Measurements from ENCODE around the gene FOXP1. TPM values are rescaled to one million over a fixed set of nuclear protein-coding genes. Genes with fewer than 3 reads are reported as not detected.
A peak's percentile ranks its signal among the peaks of the same experiment; 100 is the strongest.

FOXP1 gene
- total and polyA plus RNA-seq, 9 of the 15 experiments (the other 6 are each of a cell fraction or from before 2014, with no cell fraction given), result 7.7 to 34.5 (median 13.7) TPM

DNA sequence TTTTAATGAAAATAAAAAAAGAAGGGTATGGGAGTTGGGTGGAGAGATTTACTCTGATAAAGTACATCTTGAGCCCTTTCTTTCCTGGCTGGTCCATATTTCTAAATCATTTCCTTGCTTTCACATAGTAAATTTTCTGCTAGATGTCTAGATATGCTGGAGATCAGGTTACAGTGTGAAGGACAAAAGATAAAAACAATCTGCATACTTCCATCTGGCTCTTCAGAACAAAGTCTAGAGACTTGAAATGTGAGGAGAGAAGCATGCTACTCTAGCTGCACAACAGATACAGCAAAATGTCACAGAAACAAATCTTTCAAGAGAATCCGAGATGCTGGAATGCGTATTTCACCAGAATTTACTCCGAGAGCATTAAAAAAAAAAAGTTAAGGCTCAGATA lies 42.2 kb downstream of the FOXP1 start (continued):
- TF ChIP-seq ZNF707 (CRISPR knock-in tag; conservative IDR thresholded peaks at IDR 0.05) (no peak), ZNF212 (CRISPR knock-in tag; IDR thresholded peaks at IDR 0.05) (no peak), KDM1A (IDR thresholded peaks at IDR 0.05) (peak; percentile 22; a peak in 1 of 4 replicates), CBFA2T2 (conservative IDR thresholded peaks at IDR 0.05) (peak; percentile 13; the same call in 1 of the 2 replicates), SOX6 (IDR thresholded peaks at IDR 0.05) (peak; percentile 39; the same call in 1 of the 2 replicates), ELF4 (CRISPR knock-in tag; IDR thresholded peaks at IDR 0.05) (no peak), SMARCE1 (IDR thresholded peaks at IDR 0.05) (peak; percentile 42; the same call in 1 of the 2 replicates), ZNF444 (CRISPR knock-in tag; IDR thresholded peaks at IDR 0.05) (no peak), MEIS2 (IDR thresholded peaks at IDR 0.05; ENCODE audit: partially characterized antibody) (peak; percentile 65), SUPT5H (IDR thresholded peaks at IDR 0.05) (no peak), ZZZ3 (IDR thresholded peaks at IDR 0.05) (no peak), TAL1 (IDR thresholded peaks at IDR 0.05) (peak; percentile 54), DPF2 (IDR thresholded peaks at IDR 0.05) (peak; percentile 56; the same call in 1 of the 2 replicates), COPS2 (conservative IDR thresholded peaks at IDR 0.05) (no peak), THAP7 (CRISPR knock-in tag; IDR thresholded peaks at IDR 0.05) (no peak), ZNF146 (CRISPR knock-in tag; IDR thresholded peaks at IDR 0.05; ENCODE audit: unreplicated experiment) (no peak), CEBPG (CRISPR knock-in tag; IDR thresholded peaks at IDR 0.05) (no peak), CEBPG (tag; conservative IDR thresholded peaks at IDR 0.05 in 1 of 2, IDR thresholded peaks at IDR 0.05 in 1 of 2) (no peak), ZNF277 (CRISPR knock-in tag; IDR thresholded peaks at IDR 0.05; ENCODE audit: borderline replicate concordance) (no peak), ZNF57 (CRISPR knock-in tag; IDR thresholded peaks at IDR 0.05) (no peak), MTA2 (IDR thresholded peaks at IDR 0.05; ENCODE audit: low read depth) (no peak; the same call in 1 of the 2 replicates), ZNF143 (CRISPR knock-in tag; IDR thresholded peaks at IDR 0.05) (no peak), ZNF3 (CRISPR knock-in tag; IDR thresholded peaks at IDR 0.05) (no peak)
- TF ChIP-seq, protein P1, sequence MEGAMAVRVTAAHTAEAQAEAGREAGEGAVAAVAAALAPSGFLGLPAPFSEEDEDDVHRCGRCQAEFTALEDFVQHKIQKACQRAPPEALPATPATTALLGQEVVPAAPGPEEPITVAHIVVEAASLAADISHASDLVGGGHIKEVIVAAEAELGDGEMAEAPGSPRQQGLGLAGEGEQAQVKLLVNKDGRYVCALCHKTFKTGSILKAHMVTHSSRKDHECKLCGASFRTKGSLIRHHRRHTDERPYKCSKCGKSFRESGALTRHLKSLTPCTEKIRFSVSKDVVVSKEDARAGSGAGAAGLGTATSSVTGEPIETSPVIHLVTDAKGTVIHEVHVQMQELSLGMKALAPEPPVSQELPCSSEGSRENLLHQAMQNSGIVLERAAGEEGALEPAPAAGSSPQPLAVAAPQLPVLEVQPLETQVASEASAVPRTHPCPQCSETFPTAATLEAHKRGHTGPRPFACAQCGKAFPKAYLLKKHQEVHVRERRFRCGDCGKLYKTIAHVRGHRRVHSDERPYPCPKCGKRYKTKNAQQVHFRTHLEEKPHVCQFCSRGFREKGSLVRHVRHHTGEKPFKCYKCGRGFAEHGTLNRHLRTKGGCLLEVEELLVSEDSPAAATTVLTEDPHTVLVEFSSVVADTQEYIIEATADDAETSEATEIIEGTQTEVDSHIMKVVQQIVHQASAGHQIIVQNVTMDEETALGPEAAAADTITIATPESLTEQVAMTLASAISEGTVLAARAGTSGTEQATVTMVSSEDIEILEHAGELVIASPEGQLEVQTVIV (CRISPR knock-in tag; IDR thresholded peaks at IDR 0.05; ENCODE audit: borderline replicate concordance), result no peak
- TF ChIP-seq, protein P2, sequence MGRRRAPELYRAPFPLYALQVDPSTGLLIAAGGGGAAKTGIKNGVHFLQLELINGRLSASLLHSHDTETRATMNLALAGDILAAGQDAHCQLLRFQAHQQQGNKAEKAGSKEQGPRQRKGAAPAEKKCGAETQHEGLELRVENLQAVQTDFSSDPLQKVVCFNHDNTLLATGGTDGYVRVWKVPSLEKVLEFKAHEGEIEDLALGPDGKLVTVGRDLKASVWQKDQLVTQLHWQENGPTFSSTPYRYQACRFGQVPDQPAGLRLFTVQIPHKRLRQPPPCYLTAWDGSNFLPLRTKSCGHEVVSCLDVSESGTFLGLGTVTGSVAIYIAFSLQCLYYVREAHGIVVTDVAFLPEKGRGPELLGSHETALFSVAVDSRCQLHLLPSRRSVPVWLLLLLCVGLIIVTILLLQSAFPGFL (CRISPR knock-in tag; IDR thresholded peaks at IDR 0.05), result no peak
